Measurements from ENCODE around the gene ABCB6.

DNA sequence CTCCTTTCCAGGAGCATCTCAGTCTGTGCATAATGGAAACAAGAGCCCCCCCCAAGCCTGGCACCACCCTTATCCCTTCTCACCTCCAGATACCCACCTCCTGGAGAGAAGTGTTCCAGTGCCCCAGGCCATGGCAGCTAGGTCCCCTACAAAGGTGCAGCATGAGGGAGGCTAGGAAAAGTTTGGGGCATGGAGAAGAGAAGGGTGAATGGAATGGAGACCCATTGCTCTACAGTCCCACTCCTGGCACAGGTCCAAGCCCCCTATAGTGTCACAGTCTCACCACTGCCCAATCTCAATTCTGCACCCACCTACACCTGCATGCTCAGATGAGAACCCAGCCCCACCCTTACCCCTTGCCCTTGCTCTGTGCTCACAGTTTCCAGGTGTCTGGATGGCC lies 49.8 kb downstream of the ABCB6 start:
- TF ChIP-seq, protein P1, sequence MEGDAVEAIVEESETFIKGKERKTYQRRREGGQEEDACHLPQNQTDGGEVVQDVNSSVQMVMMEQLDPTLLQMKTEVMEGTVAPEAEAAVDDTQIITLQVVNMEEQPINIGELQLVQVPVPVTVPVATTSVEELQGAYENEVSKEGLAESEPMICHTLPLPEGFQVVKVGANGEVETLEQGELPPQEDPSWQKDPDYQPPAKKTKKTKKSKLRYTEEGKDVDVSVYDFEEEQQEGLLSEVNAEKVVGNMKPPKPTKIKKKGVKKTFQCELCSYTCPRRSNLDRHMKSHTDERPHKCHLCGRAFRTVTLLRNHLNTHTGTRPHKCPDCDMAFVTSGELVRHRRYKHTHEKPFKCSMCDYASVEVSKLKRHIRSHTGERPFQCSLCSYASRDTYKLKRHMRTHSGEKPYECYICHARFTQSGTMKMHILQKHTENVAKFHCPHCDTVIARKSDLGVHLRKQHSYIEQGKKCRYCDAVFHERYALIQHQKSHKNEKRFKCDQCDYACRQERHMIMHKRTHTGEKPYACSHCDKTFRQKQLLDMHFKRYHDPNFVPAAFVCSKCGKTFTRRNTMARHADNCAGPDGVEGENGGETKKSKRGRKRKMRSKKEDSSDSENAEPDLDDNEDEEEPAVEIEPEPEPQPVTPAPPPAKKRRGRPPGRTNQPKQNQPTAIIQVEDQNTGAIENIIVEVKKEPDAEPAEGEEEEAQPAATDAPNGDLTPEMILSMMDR (IDR thresholded peaks at IDR 0.05; ENCODE audit: borderline replicate concordance, extremely low read depth, low read length, poor library complexity, severe bottlenecking): no peak
- TF ChIP-seq EZH2 (IDR thresholded peaks at IDR 0.05; ENCODE audit: borderline replicate concordance, low read depth, low read length, severe bottlenecking): no peak

Data from DND-41 (cell line).